Kidney capillary endothelial cell (primary cell): Measurements from ENCODE around the gene BRAP.
"Not testable (repeated sequence)": the region's sequence is repeated elsewhere in the genome, so short reads cannot be mapped to it uniquely, and the experiment has no call there.

Experiments
- DNase-seq: peaks from one replicate; pipeline ENCODE4 v3.0.0-alpha.2; 2018; ENCODE audit warnings: low spot score

The BRAP gene

GRCh38 chr12:111672822-111673381 lies 12.9 kb downstream of the BRAP start:
- no peak for DNase-seq

GRCh38 chr12:111664961-111665865 lies 20.5 kb downstream of the BRAP start:
- no peak for DNase-seq

- no peak for DNase-seq
Measured at GRCh38 chr12:111664499-111664898, 21.3 kb downstream of the BRAP start.

- DNase-seq = no peak
Measured at GRCh38 chr12:111656016-111656415, 29.7 kb downstream of the BRAP start.

GRCh38 chr12:111655356-111655755 lies 30.4 kb downstream of the BRAP start:
- DNase-seq = no peak

- no peak for DNase-seq
Measured at GRCh38 chr12:111653596-111653995, 32.2 kb downstream of the BRAP start.

- not testable (repeated sequence) for DNase-seq
Measured at GRCh38 chr12:111652530-111652929, 33.2 kb downstream of the BRAP start.

- DNase-seq = no peak
Measured at GRCh38 chr12:111650912-111651311, 34.8 kb downstream of the BRAP start.

- DNase-seq = no peak
Measured at GRCh38 chr12:111645433-111645832, 40.3 kb downstream of the BRAP start.

GRCh38 chr12:111643427-111643826 lies 42.3 kb downstream of the BRAP start:
- no peak for DNase-seq

GRCh38 chr12:111642681-111643426 lies 42.9 kb downstream of the BRAP start:
- DNase-seq = no peak

- no peak for DNase-seq
Measured at GRCh38 chr12:111640506-111640905, 45.2 kb downstream of the BRAP start.

- DNase-seq = no peak
Measured at GRCh38 chr12:111638556-111638955, 47.2 kb downstream of the BRAP start.

- no peak for DNase-seq
Measured at GRCh38 chr12:111636209-111636945, 49.4 kb downstream of the BRAP start.

- no peak for DNase-seq
Measured at GRCh38 chr12:111635524-111635923, 50.2 kb downstream of the BRAP start.

GRCh38 chr12:111628505-111629260 lies 57.1 kb downstream of the BRAP start:
- DNase-seq = no peak

- no peak for DNase-seq
Measured at GRCh38 chr12:111626230-111626629, 59.5 kb downstream of the BRAP start.

- no peak for DNase-seq
Measured at GRCh38 chr12:111624540-111624939, 61.2 kb downstream of the BRAP start.

GRCh38 chr12:111617841-111618240 lies 67.9 kb downstream of the BRAP start:
- not testable (repeated sequence) for DNase-seq

GRCh38 chr12:111616177-111616623 lies 69.6 kb downstream of the BRAP start:
- no peak for DNase-seq

GRCh38 chr12:111607239-111607638 lies 78.5 kb downstream of the BRAP start:
- DNase-seq = no peak
